ENCODE measurements around the gene TBC1D22A.

Gene TBC1D22A

GRCh38 chr22:47191671-47192650, 429.5 kb downstream of the TBC1D22A start:
- no peak for DNase-seq (ENCODE audit: low read depth)
- H3K27me3 ChIP-seq (replicated peaks; ENCODE audit: control insufficient read depth, insufficient read depth, low read length) = peaks cover 10% of the 10 kb centered on the region
- H3K9me3 ChIP-seq (ENCODE audit: control insufficient read depth, low read length) = peaks cover 3% of the 10 kb centered on the region
- H3K4me1 ChIP-seq (ENCODE audit: control insufficient read depth, insufficient read depth, low read length) = no peaks in the 10 kb centered on the region
- no peaks in the 10 kb centered on the region for H3K36me3 ChIP-seq (ENCODE audit: control insufficient read depth, insufficient read depth, low read length, severe bottlenecking)
- H3K9ac ChIP-seq (ENCODE audit: low read length) = no peak overlapping the region
- H3K4me3 ChIP-seq (ENCODE audit: low read length) = no peak overlapping the region

DNA sequence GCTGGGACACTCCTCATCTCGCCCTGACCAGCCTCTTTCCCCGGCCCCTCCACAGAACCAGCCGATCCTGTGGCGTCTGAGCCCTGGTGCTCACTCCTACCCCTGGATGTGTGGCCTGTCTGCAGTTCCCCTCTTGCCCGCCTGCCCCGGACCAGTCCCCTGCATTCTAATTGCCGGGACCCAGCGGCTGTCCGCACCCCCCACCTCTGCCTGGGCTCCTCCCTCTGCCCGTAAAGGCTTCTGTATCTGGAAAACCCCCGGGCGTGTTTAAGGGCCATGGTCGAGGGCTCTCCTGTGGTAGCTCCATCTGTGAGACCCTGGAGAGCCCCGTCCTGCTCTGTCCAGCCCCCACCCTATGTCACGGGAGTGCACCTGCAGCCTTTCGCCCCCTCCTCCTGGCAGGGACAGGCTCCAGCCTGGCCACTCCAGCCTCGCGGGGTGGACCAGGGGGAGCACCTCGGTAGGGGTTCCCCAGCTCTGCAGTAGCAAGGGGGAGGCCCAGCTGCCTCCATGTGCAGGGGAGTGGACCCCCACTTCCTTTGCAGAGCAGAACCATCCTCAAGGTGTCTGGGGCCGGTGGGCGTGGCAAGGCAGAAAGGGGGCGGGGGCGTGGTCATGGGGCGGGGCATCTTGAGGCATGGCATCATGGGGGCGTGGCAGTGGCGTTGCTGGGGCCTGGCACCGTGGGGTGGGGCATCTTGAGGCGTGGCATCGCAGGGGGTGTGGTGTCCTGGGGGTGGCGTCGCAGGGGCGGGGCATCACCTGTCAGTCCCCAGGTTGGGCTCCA, 430.4 kb downstream of the TBC1D22A start:
- Histone ChIP-seq H3K9me3 (ENCODE audit: control insufficient read depth, low read length) (no peaks in the 10 kb centered on the region), H3K9ac (ENCODE audit: low read length) (no peak overlapping the region), H3K27me3 (replicated peaks; ENCODE audit: control insufficient read depth, insufficient read depth, low read length) (peaks cover 18% of the 10 kb centered on the region), H3K4me1 (ENCODE audit: control insufficient read depth, insufficient read depth, low read length) (no peaks in the 10 kb centered on the region), H3K4me3 (ENCODE audit: low read length) (no peak overlapping the region), H3K36me3 (ENCODE audit: control insufficient read depth, insufficient read depth, low read length, severe bottlenecking) (no peaks in the 10 kb centered on the region)
- no peak for DNase-seq (ENCODE audit: low read depth)

DNA sequence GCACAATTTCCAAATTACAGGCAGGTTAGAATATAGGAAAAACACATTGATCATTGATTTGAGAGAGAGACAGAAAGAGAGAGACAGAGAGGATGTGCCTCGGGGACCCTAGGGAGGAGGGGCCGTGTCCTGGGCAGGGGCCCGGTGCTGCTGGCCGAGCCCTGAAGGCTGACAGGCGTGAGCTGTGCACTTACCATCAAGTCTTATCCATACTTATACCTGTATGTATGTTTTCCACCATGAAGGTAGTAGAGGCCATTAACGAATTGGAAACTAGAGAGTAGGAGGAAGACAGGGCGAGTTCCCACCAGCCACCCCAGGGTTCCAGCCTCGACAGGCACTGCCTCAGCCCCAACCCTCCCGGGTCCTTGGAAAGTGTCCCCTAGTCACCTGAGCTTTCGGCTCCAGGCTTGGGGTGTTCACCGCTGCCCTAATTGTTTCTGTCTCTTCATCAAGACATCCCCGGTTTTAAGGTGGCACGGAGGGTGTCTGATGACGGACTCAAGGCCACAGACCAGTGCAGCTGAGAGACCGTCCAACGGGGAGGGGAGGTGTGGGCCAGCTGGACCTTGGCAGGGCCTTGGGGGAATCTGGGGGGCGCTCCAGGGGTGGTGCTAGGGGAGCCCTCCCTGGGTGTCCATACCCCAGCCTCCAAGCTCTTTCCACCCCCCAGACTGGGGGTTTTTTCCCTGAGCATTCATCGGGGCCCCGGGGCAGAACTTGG, 431.3 kb downstream of the TBC1D22A start:
- Histone ChIP-seq H3K36me3 (ENCODE audit: control insufficient read depth, insufficient read depth, low read length, severe bottlenecking) (no peaks in the 10 kb centered on the region), H3K4me1 (ENCODE audit: control insufficient read depth, insufficient read depth, low read length) (no peaks in the 10 kb centered on the region), H3K27me3 (replicated peaks; ENCODE audit: control insufficient read depth, insufficient read depth, low read length) (peaks cover 27% of the 10 kb centered on the region), H3K9ac (ENCODE audit: low read length) (no peak overlapping the region), H3K4me3 (ENCODE audit: low read length) (no peak overlapping the region), H3K9me3 (ENCODE audit: control insufficient read depth, low read length) (no peaks in the 10 kb centered on the region)
- no peak for DNase-seq (ENCODE audit: low read depth)

- Histone ChIP-seq H3K9ac (ENCODE audit: low read length) (no peak overlapping the region), H3K27me3 (replicated peaks; ENCODE audit: control insufficient read depth, insufficient read depth, low read length) (peaks cover 32% of the 10 kb centered on the region), H3K4me3 (ENCODE audit: low read length) (no peak overlapping the region), H3K36me3 (ENCODE audit: control insufficient read depth, insufficient read depth, low read length, severe bottlenecking) (no peaks in the 10 kb centered on the region), H3K4me1 (ENCODE audit: control insufficient read depth, insufficient read depth, low read length) (no peaks in the 10 kb centered on the region), H3K9me3 (ENCODE audit: control insufficient read depth, low read length) (no peaks in the 10 kb centered on the region)
- no peak for DNase-seq (ENCODE audit: low read depth)
Measured at GRCh38 chr22:47194476-47195155, 432.2 kb downstream of the TBC1D22A start.

DNA sequence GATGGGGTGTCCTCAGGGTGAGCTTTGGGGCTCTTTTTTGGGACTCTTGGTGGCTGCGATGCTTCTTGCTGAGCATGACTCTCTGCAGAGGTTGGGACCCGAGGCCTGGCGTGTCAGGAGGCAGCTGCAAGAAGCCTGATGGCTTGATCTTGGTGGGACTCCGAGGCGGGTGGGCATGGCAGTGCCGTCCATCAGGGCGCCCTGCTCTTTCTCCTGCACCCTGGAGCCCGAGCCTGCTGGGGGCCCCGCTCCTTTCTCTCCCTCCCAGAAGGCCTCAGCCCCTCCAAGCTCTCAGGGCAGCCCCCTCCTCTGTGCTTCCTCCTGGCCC, 432.7 kb downstream of the TBC1D22A start:
- Histone ChIP-seq H3K36me3 (ENCODE audit: control insufficient read depth, insufficient read depth, low read length, severe bottlenecking) (no peaks in the 10 kb centered on the region), H3K4me1 (ENCODE audit: control insufficient read depth, insufficient read depth, low read length) (no peaks in the 10 kb centered on the region), H3K9me3 (ENCODE audit: control insufficient read depth, low read length) (no peaks in the 10 kb centered on the region), H3K27me3 (replicated peaks; ENCODE audit: control insufficient read depth, insufficient read depth, low read length) (peaks cover 37% of the 10 kb centered on the region), H3K9ac (ENCODE audit: low read length) (no peak overlapping the region), H3K4me3 (ENCODE audit: low read length) (no peak overlapping the region)
- no peak for DNase-seq (ENCODE audit: low read depth)

GRCh38 chr22:47195484-47196165, 433.2 kb downstream of the TBC1D22A start:
- Histone ChIP-seq H3K9ac (ENCODE audit: low read length) (no peak overlapping the region), H3K36me3 (ENCODE audit: control insufficient read depth, insufficient read depth, low read length, severe bottlenecking) (no peaks in the 10 kb centered on the region), H3K9me3 (ENCODE audit: control insufficient read depth, low read length) (no peaks in the 10 kb centered on the region), H3K4me3 (ENCODE audit: low read length) (no peak overlapping the region), H3K4me1 (ENCODE audit: control insufficient read depth, insufficient read depth, low read length) (no peaks in the 10 kb centered on the region), H3K27me3 (replicated peaks; ENCODE audit: control insufficient read depth, insufficient read depth, low read length) (peaks cover 42% of the 10 kb centered on the region)
- DNase-seq (ENCODE audit: low read depth) = no peak

- Histone ChIP-seq H3K36me3 (ENCODE audit: control insufficient read depth, insufficient read depth, low read length, severe bottlenecking) (no peaks in the 10 kb centered on the region), H3K4me3 (ENCODE audit: low read length) (no peak overlapping the region), H3K27me3 (replicated peaks; ENCODE audit: control insufficient read depth, insufficient read depth, low read length) (peaks cover 48% of the 10 kb centered on the region), H3K9ac (ENCODE audit: low read length) (no peak overlapping the region), H3K9me3 (ENCODE audit: control insufficient read depth, low read length) (no peaks in the 10 kb centered on the region), H3K4me1 (ENCODE audit: control insufficient read depth, insufficient read depth, low read length) (no peaks in the 10 kb centered on the region)
- DNase-seq (ENCODE audit: low read depth) = no peak
Measured at GRCh38 chr22:47196166-47196849, 433.9 kb downstream of the TBC1D22A start.

DNA sequence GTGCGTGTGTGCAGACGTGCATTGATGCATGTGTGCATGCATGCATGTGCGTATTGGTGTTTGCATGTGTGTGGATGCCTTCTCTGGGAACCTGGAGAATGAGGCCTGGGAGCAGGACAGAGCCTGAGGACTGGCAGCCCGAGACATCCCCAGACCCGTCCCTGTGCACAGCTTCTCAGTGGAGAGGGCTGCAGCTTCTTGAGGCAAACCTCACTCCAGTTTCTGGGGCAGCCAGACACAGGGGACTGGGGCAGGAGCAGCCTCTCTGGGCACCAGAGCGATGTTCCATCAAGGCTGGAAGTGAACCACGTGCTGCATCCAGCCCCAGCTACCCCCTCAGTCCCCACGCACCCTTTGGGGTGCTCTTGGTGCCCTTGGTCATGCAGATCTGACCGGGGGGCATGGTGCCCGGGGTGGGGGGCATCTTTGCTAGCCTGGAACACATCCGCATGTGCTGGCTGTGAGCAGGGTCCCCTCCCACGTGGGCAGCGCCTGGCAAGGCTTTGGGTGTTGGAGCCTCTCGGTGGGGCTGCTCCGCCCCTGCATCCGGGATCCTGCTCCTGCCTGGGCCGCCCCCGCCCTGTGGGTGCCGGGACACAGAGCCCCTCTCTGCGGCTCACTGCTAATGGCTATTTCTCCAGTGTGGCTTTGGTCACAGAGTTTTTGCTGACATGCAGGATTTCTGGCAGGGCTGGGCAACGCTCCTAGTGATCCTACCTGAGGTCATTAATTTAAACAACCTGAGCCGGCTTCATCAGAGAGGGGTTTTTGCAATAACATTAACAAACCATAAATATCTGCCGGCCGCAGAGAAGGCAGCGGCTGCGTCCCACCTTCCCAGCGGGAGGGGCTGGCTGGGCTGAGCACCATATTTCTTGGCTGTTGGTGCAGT, 434.7 kb downstream of the TBC1D22A start:
- no peak for DNase-seq (ENCODE audit: low read depth)
- no peak overlapping the region for H3K9ac ChIP-seq (ENCODE audit: low read length)

DNA sequence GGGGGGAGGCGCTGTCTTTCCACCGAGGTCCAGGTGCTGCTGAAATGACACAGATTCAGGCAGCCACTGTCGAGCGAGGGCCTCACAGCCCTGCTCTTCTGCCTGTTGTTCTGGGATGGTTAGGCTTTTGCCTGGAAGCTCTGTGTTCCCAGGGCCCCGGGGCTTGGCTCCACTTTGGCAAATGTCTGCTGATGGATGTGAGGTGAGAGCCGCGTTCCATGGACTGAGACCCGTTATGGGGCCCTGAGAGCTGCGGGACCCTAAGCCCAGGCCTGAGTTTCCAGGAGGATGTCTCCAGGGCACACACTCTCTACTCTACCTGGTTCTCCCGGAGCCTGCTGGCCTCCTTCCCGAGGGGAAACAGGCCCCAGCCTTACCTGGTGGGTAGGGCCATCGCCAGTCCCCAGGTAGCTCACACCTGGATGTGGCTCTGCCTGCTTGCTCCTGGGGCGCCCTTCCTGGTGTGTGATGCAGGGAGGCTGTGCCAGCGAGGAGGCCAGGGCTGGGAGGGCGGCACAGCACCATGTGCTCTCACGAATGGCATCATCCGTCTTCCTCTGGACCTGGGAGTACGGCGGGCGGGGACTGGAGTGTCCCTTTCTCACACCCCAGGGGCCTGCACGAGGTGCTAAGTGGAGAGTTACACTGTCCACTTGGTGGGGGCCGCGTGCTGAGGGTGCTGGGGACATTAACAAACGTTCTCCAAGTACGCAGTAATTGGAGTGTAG, 435.5 kb downstream of the TBC1D22A start:
- no peak for DNase-seq (ENCODE audit: low read depth)
- Histone ChIP-seq H3K9me3 (ENCODE audit: control insufficient read depth, low read length) (no peaks in the 10 kb centered on the region), H3K4me3 (ENCODE audit: low read length) (no peak overlapping the region), H3K9ac (ENCODE audit: low read length) (no peak overlapping the region), H3K27me3 (replicated peaks; ENCODE audit: control insufficient read depth, insufficient read depth, low read length) (peaks cover 55% of the 10 kb centered on the region), H3K4me1 (ENCODE audit: control insufficient read depth, insufficient read depth, low read length) (no peaks in the 10 kb centered on the region), H3K36me3 (ENCODE audit: control insufficient read depth, insufficient read depth, low read length, severe bottlenecking) (no peaks in the 10 kb centered on the region)

More for the DNA sequence above, 434.7 kb downstream of the TBC1D22A start:
- Histone ChIP-seq H3K4me1 (ENCODE audit: control insufficient read depth, insufficient read depth, low read length) (no peaks in the 10 kb centered on the region), H3K9me3 (ENCODE audit: control insufficient read depth, low read length) (no peaks in the 10 kb centered on the region), H3K36me3 (ENCODE audit: control insufficient read depth, insufficient read depth, low read length, severe bottlenecking) (no peaks in the 10 kb centered on the region), H3K27me3 (replicated peaks; ENCODE audit: control insufficient read depth, insufficient read depth, low read length) (peaks cover 55% of the 10 kb centered on the region), H3K4me3 (ENCODE audit: low read length) (no peak overlapping the region)

Measured in adipocyte (in vitro differentiated cells).